Body of pancreas (tissue), 4 donors: ENCODE results near the gene HYAL2. TPM values are rescaled to one million over a fixed set of nuclear protein-coding genes. Genes with fewer than 3 reads are reported as not detected.

ENCODE experiments used
- ATAC-seq: fragments of 150-250 bp; one replicate; pipeline ENCODE4 v1.9.1; 2016
- DNase-seq, 4 donors: peaks; one replicate each; pipeline ENCODE4 v3.0.0-alpha.2; 2019
- H3K27ac ChIP-seq, 4 donors: fragments of 200-600 bp; sonication (generic); 1 replicate in 3 of 4; 2 replicates in 1 of 4; pipeline versions ENCODE4 v1.5.1 to v1.6.1; 2016 to 2019; ENCODE audit warnings: mild to moderate bottlenecking in 1 of 4, mixed read lengths in 1 of 4, moderate library complexity in 1 of 4
- H3K27me3 ChIP-seq, 2 donors: fragments of 200-600 bp; sonication (generic); one replicate each; pipeline ENCODE4 v1.6.0; 2016; ENCODE audit warnings: mild to moderate bottlenecking in 1 of 2
- H3K36me3 ChIP-seq, 2 donors: fragments of 200-600 bp; sonication (generic); replicated peaks in 1 of 2; 2 replicates each; pipeline ENCODE4 v1.5.1; 2016; ENCODE audit warnings: low read depth in 2 of 2; ENCODE audit not compliant: insufficient read depth in 1 of 2
- H3K4me1 ChIP-seq: fragments of 200-600 bp; sonication (generic); one replicate; pipeline ENCODE4 v1.6.0; 2016
- H3K4me3 ChIP-seq, 2 donors: fragments of 200-600 bp; sonication (generic); 1 replicate in 1 of 2; 2 replicates in 1 of 2; pipeline ENCODE4 v1.5.1; 2016 to 2019
- H3K9me3 ChIP-seq, 3 donors: fragments of 200-600 bp; sonication (generic); 1 replicate in 2 of 3; 2 replicates in 1 of 3; pipeline ENCODE4 v1.5.1; 2016
- POLR2A ChIP-seq, 3 donors: fragments of 450-650 bp; IDR thresholded peaks; one replicate each; pipeline ENCODE4 v1.6.1; 2016; ENCODE audit warnings: antibody characterized with exemption in 3 of 3, mild to moderate bottlenecking in 2 of 3
- WGBS, 2 donors: methylation state at CpG; one replicate each; pipeline ENCODE4 v1.1.5; 2017; 5-methylcytosine and 5-hydroxymethylcytosine counted together
- intact Hi-C: fragments of 100-400 bp; cut with DNase I; formaldehyde crosslinking; loops from one replicate; pipeline ENCODE4 v1.15.1; 2023
- total RNA-seq, 2 donors: library from RNA; depleted of rRNA; stranded (reverse); fragments of >200 nt; gene quantifications; one replicate each; pipeline ENCODE4 v1.1.0, GENCODE V29; 2016
- TF ChIP-seq, protein P1 (sequence below), 7 experiments: fragments of 450-650 bp in 4 of 7; fragments of 200-600 bp in 3 of 7; sonication (generic) in 3 of 7; IDR thresholded peaks; one replicate each; pipeline ENCODE4 v1.5.1; 2016 to 2019; ENCODE audit warnings: antibody characterized with exemption in 7 of 7

The HYAL2 gene
- total RNA-seq, 2 donors from 2014 or later: 35.6 to 48.3 TPM

DNA sequence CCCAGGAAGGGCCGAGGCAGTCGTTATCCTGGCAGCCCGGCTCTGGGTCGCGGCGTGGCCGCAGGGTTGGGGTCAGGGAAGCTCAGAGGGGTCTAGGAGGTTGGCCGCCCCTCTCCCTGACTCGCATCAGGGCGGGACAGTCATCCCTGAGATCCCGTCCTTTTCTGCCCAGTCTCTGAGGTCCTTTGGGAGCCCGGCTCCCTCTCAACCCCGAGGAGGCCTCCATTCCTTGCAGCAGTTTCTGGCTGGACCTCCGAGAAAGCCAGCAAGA lies 495 bp downstream of the HYAL2 start:
- H3K4me1 ChIP-seq: peaks cover 72% of the 10 kb centered on the region
- intact Hi-C loops: no loop called here
- TF ChIP-seq POLR2A (IDR thresholded peaks at IDR 0.05): peak in 1 of 3 donors; percentile 3
- TF ChIP-seq, protein P1, sequence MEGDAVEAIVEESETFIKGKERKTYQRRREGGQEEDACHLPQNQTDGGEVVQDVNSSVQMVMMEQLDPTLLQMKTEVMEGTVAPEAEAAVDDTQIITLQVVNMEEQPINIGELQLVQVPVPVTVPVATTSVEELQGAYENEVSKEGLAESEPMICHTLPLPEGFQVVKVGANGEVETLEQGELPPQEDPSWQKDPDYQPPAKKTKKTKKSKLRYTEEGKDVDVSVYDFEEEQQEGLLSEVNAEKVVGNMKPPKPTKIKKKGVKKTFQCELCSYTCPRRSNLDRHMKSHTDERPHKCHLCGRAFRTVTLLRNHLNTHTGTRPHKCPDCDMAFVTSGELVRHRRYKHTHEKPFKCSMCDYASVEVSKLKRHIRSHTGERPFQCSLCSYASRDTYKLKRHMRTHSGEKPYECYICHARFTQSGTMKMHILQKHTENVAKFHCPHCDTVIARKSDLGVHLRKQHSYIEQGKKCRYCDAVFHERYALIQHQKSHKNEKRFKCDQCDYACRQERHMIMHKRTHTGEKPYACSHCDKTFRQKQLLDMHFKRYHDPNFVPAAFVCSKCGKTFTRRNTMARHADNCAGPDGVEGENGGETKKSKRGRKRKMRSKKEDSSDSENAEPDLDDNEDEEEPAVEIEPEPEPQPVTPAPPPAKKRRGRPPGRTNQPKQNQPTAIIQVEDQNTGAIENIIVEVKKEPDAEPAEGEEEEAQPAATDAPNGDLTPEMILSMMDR (IDR thresholded peaks at IDR 0.05): no peak
- ATAC-seq (no peak), DNase-seq (no peak)
- peaks cover 0 to 5% of the 10 kb centered on the region in 2 donors for H3K36me3 ChIP-seq
- WGBS, 2 donors: 37 to 56% methylated on average over 6 to 14 of the region's 14 CpGs
- H3K4me3 ChIP-seq: peak overlapping the region in 1 of 2 donors; percentile 3
- H3K27ac ChIP-seq: peak overlapping the region; percentile 88 to 98 (median 96)
- no peaks in the 10 kb centered on the region for H3K27me3 ChIP-seq
- no peaks in the 10 kb centered on the region for H3K9me3 ChIP-seq

DNA sequence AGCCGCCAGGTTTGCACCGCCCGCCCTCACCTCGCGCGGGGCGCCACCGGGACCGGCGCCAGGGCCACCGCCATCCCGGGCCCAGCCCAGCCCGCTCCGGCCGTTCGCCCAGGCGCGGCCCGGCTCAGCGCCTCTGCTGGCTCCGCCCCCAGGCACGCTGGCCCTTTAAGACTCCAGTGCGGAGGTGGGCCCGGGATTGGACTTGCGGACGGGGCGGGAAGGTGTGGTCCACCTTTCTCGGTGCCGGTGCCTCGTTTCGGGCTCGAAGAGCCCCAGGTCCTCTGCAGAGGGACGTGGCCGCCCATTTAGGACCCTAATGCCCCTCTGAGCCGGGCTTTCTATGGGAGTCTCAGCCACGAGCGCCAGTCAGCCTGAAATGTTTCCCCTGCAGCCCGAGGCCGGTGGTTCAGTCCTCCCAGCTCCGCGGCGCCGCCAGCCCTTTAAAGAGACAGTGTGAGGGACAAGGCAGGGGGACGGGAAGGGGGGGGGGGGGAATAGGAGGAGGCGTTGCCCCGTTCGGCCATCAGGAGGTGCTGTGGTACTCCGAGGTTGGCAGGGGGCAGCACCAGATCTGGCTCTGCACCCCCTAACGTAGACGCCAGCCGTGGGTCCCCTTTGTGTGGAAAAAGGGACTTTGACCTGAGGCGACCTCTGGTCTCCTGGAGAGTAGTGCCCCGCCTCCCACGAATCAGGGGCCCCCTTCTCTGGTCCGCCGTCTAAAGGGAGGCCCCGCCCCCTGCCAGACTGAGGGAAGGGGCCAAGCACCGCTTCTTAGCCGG lies 1.0 kb downstream of the HYAL2 start:
- H3K4me1 ChIP-seq: peaks cover 67% of the 10 kb centered on the region
- ATAC-seq (peak; percentile 89), DNase-seq (peak; percentile 90 to 93 (median 91))
- TF ChIP-seq POLR2A (IDR thresholded peaks at IDR 0.05): no peak
- TF ChIP-seq, protein P1 (IDR thresholded peaks at IDR 0.05): peak in 6 of 7 experiments; percentile 16 to 48 (median 32)
- peaks cover 0 to 5% of the 10 kb centered on the region in 2 donors for H3K36me3 ChIP-seq
- no peaks in the 10 kb centered on the region for H3K9me3 ChIP-seq
- WGBS, 2 donors: 2 to 20% methylated on average over 1 to 57 of the region's 59 CpGs
- intact Hi-C loops: no loop called here
- H3K27ac ChIP-seq: peak overlapping the region; percentile 88 to 98 (median 96)
- H3K27me3 ChIP-seq: no peaks in the 10 kb centered on the region
- peak overlapping the region in 1 of 2 donors; percentile 62 for H3K4me3 ChIP-seq

DNA sequence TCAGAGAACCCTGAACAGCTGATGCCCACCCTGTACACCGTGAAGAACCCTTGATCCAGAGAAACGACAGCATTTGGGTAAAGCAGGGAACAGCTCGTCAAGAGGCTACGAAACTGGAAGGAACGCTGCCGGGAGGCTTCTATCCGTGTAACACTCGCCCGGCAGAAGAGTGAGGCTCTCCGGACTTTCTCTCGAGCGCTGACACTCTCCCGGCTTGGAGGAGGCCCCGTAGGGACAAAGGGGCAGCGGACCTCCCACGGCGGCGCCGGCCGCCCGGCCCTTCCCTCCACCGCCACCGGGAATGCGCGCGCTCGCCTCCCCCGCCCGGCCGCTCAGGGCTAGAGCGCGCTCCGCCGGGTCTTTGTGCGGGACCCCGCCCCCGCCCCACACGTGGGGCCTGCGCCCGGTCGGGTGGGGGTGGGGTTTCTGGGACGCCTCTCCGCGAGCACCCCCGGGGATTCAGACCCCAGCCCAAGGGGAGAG lies 1.7 kb downstream of the HYAL2 start:
- H3K4me3 ChIP-seq: peak overlapping the region in 1 of 2 donors; percentile 62
- peak; percentile 75 to 84 (median 80) for DNase-seq
- TF ChIP-seq, protein P1 (IDR thresholded peaks at IDR 0.05): no peak
- peak in 2 of 3 donors; percentile 59 to 64 for TF ChIP-seq POLR2A (IDR thresholded peaks at IDR 0.05)
- H3K27ac ChIP-seq: peak overlapping the region; percentile 88 to 98 (median 96)
- H3K4me1 ChIP-seq: peaks cover 60% of the 10 kb centered on the region
- ATAC-seq: peak; percentile 75
- peaks cover 0 to 5% of the 10 kb centered on the region in 2 donors for H3K36me3 ChIP-seq
- intact Hi-C loops: no loop called here
- H3K9me3 ChIP-seq: no peaks in the 10 kb centered on the region
- H3K27me3 ChIP-seq: no peaks in the 10 kb centered on the region
- WGBS, 2 donors: 0% methylated on average over 43 of the region's 45 CpGs; no CpG with 5 or more reads in 1 of the 2 donors

DNA sequence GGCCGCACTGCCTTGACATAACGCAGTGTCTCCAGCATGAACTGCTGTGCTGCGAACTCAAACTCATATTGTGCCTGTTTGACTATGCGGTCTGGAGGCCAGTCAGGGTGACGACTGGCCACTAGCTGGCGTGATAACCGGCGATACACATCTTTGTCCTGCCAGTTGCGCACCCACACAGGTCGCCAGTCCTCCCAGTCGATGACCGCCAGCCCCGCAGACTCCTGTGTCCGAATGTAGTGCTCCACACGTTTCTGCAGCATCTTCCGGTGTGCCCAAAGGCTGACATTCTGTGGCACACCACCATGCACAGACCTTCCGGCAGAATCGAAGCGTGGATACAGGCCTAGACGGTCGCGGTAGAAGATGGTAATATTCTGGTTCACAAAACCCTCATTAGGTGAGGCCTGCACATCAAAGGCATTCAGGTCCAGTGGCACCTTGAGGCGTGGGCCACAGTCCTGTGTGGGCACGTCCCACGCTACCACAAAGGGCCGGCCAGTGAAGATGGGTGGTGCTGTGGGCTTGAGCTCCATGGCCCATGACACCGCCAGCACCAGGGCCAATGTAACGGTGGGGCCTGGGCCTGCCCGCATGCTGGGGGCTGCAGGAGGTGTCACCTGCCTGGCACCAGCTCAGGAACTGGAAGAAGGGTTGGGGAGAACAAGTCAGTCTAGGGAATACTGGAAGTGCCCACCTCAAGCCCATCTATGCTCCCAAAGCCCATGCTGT lies 2.5 kb downstream of the HYAL2 start:
- Histone ChIP-seq H3K4me1 (peaks cover 59% of the 10 kb centered on the region), H3K27ac (peak overlapping the region; percentile 88 to 98 (median 96)), H3K36me3 (peaks cover 0 to 5% of the 10 kb centered on the region in 2 donors), H3K27me3 (no peaks in the 10 kb centered on the region), H3K9me3 (no peaks in the 10 kb centered on the region), H3K4me3 (peak overlapping the region in 1 of 2 donors; percentile 62)
- intact Hi-C loops: no loop called here
- TF ChIP-seq, protein P1 (IDR thresholded peaks at IDR 0.05): no peak
- TF ChIP-seq POLR2A (IDR thresholded peaks at IDR 0.05): no peak
- DNase-seq (no peak), ATAC-seq (no peak)
- WGBS, 2 donors: 72 to 79% methylated on average over 22 to 27 of the region's 29 CpGs
